HepG2 (cell line): ENCODE measurements around the gene SRPRA. TPM values are rescaled to one million over a fixed set of nuclear protein-coding genes. Genes with fewer than 3 reads are reported as not detected.

Experiments used
- ATAC-seq: fragments of 200-7000 bp; cut with Tn5 transposase; 3 replicates; pipeline ENCODE4 v1.9.1; 2020; ENCODE audit warnings: mild to moderate bottlenecking, moderate library complexity
- BruUV-seq: library from RNA; stranded (reverse); fragments of 400-500 nt; replicated peaks from 2 replicates; lab custom pipeline; 2021; lab: Mats Ljungman, UMichigan
- CTCF ChIA-PET: fragments of 300-600 bp; formaldehyde crosslinking; extraction: SDS; loops from one replicate; lab custom pipeline; 2021; ENCODE audit warnings: low total read pairs, inconsistent platforms, low intra/inter-chr PET ratio; lab: Yijun Ruan, JAX
- POLR2A ChIA-PET: fragments of 350-600 bp; sonication (Branson Sonifier 250); formaldehyde crosslinking; loops from one replicate; lab custom pipeline; 2020; ENCODE audit warnings: antibody characterized with exemption, inconsistent platforms; lab: Yijun Ruan, JAX
- DNase-seq: peaks from one replicate; pipeline ENCODE4 v3.0.0-alpha.2; 2015; ENCODE audit warnings: low spot score
- FAIRE-seq: peaks from 3 replicates; lab custom pipeline; 2011; peaks lifted over from hg19 to GRCh38; lab: Jason Lieb, UNC
- H2AFZ ChIP-seq: one replicate; pipeline ENCODE4 v1.6.1; 2011; ENCODE audit warnings: low read length, inconsistent platforms
- H3K27ac ChIP-seq: fragments of 300-600 bp; 3 replicates; pipeline ENCODE4 v1.8.0; 2011; ENCODE audit warnings: mixed run types, mild to moderate bottlenecking, mixed read lengths, low read length, inconsistent platforms; ENCODE audit not compliant: insufficient read depth; ENCODE audit errors: extremely low read length
- H3K27me3 ChIP-seq, 2 experiments: fragments of 200-600 bp in 1 of 2; 2 replicates in 1 of 2; 3 replicates in 1 of 2; pipeline versions ENCODE4 v1.6.0 to v1.8.0; 2011; ENCODE audit warnings: low read length in 2 of 2, mild to moderate bottlenecking in 2 of 2, moderate library complexity in 2 of 2, inconsistent platforms in 1 of 2; ENCODE audit not compliant: insufficient read depth in 2 of 2, control insufficient read depth in 1 of 2
- H3K36me3 ChIP-seq, 2 experiments: fragments of 200-600 bp in 1 of 2; replicated peaks in 1 of 2; 2 replicates in 1 of 2; 3 replicates in 1 of 2; pipeline versions ENCODE4 v1.5.1 to v1.8.0; 2011; ENCODE audit warnings: low read length in 2 of 2, inconsistent platforms in 1 of 2; ENCODE audit not compliant: insufficient read depth in 2 of 2, control insufficient read depth in 1 of 2
- H3K4me1 ChIP-seq: 2 replicates; pipeline ENCODE4 v1.5.1; 2012; ENCODE audit warnings: low read length, inconsistent platforms; ENCODE audit not compliant: insufficient read depth
- H3K4me2 ChIP-seq: 2 replicates; pipeline ENCODE4 v1.6.0; 2011; ENCODE audit warnings: low read depth, low read length, inconsistent platforms
- H3K4me3 ChIP-seq, 3 experiments: fragments of 200-600 bp in 1 of 3; sonication (generic), shearing (Covaris generic) in 1 of 3; replicated peaks in 1 of 3; 2 replicates each; pipeline ENCODE4 v1.5.1; 2011 to 2016; ENCODE audit warnings: low read length in 3 of 3, inconsistent platforms in 2 of 3, low read depth in 2 of 3, mild to moderate bottlenecking in 2 of 3, control low read depth in 1 of 3, mixed read lengths in 1 of 3; ENCODE audit not compliant: insufficient read depth in 1 of 3
- H3K79me2 ChIP-seq: one replicate; pipeline ENCODE4 v1.6.1; 2011; ENCODE audit warnings: low read length, inconsistent platforms; ENCODE audit not compliant: insufficient read depth
- H3K9ac ChIP-seq: 2 replicates; pipeline ENCODE4 v1.6.0; 2011; ENCODE audit warnings: mild to moderate bottlenecking, low read depth, low read length, inconsistent platforms; ENCODE audit not compliant: insufficient read depth
- H3K9me3 ChIP-seq: 2 replicates; pipeline ENCODE4 v1.5.1; 2012; ENCODE audit warnings: mild to moderate bottlenecking, low read length
- H4K20me1 ChIP-seq: 2 replicates; pipeline ENCODE4 v1.6.0; 2011; ENCODE audit warnings: inconsistent platforms, mild to moderate bottlenecking, low read length, moderate library complexity; ENCODE audit not compliant: insufficient read depth
- GLI4 ChIP-seq: sonication (generic); formaldehyde crosslinking; IDR thresholded peaks from 2 replicates; pipeline ENCODE4 v1.5.1; 2020; ENCODE audit warnings: missing genetic modification reagents, mild to moderate bottlenecking, moderate library complexity, borderline replicate concordance
- GPBP1L1 ChIP-seq: sonication (generic); formaldehyde crosslinking; IDR thresholded peaks from 2 replicates; pipeline ENCODE4 v1.5.0; 2020; ENCODE audit warnings: mild to moderate bottlenecking, missing genetic modification reagents
- HHEX ChIP-seq: IDR thresholded peaks from 2 replicates; pipeline ENCODE4 v1.6.1; 2016; ENCODE audit warnings: control low read depth
- KAT7 ChIP-seq: IDR thresholded peaks from 2 replicates; pipeline ENCODE4 v1.6.1; 2018; ENCODE audit warnings: borderline replicate concordance, missing compliant biosample characterization
- NR2C2 ChIP-seq: sonication (generic); formaldehyde crosslinking; IDR thresholded peaks from 2 replicates; pipeline ENCODE4 v1.4.0; 2020; ENCODE audit warnings: missing genetic modification reagents, mild to moderate bottlenecking, moderate library complexity, borderline replicate concordance
- PHF21A ChIP-seq: sonication (generic); formaldehyde crosslinking; IDR thresholded peaks from 2 replicates; pipeline ENCODE4 v1.5.0; 2020; ENCODE audit warnings: mild to moderate bottlenecking, missing genetic modification reagents
- PITX1 ChIP-seq: sonication (generic); formaldehyde crosslinking; IDR thresholded peaks from 2 replicates; pipeline ENCODE4 v1.5.1; 2020; ENCODE audit warnings: mild to moderate bottlenecking, missing genetic modification reagents
- POLR2A ChIP-seq, 2 experiments: IDR thresholded peaks; 2 replicates each; pipeline ENCODE4 v1.6.1; 2011; ENCODE audit warnings: low read depth in 2 of 2, low read length in 2 of 2, mild to moderate bottlenecking in 1 of 2, moderate library complexity in 1 of 2; ENCODE audit not compliant: insufficient read depth in 1 of 2
- ZNF280B ChIP-seq: sonication (generic); formaldehyde crosslinking; IDR thresholded peaks from 2 replicates; pipeline ENCODE4 v1.5.0; 2020; ENCODE audit warnings: missing genetic modification reagents, mild to moderate bottlenecking, borderline replicate concordance
- ZNF777 ChIP-seq: sonication (generic); formaldehyde crosslinking; IDR thresholded peaks from 2 replicates; pipeline ENCODE4 v1.4.0; 2020; ENCODE audit warnings: missing genetic modification reagents
- WGBS: methylation state at CpG from one replicate; pipeline ENCODE4 v1.1.6; 2017; ENCODE audit warnings: low lambda C conversion rate; 5-methylcytosine and 5-hydroxymethylcytosine counted together
- in situ Hi-C: cut with HindIII; loops from 2 replicates; pipeline ENCODE4 v1.10.0; 2017; ENCODE audit warnings: low pct_unique_long_range_greater_than_20kb; ENCODE audit not compliant: extremely low pct_ligation_motif_present
- intact Hi-C: fragments of 100-400 bp; cut with micrococcal nuclease; formaldehyde crosslinking; loops from one replicate; pipeline ENCODE4 v1.10.0; 2022; ENCODE audit not compliant: unreplicated experiment
- polyA plus RNA-seq, 8 experiments: library from polyadenylated mRNA; depleted of rRNA in 3 of 8; stranded (reverse) in 7 of 8; unstranded in 1 of 8; fragments of >200 nt; fragmentation: Illumina TruSeq in 4 of 8; extraction: Trizol in 4 of 8; gene quantifications; 2 replicates each; pipeline versions ENCODE4 v1.2.1 to v1.2.3, GENCODE V29; 2011 to 2016; ENCODE audit warnings: low read depth in 4 of 8, missing spikeins in 1 of 8, mixed read lengths in 1 of 8; ENCODE audit not compliant: insufficient read depth in 1 of 8
- total RNA-seq, 5 experiments: library from RNA; depleted of rRNA; stranded (reverse); fragments of >200 nt; fragmentation: Illumina TruSeq; extraction: Trizol; gene quantifications; 2 replicates each; pipeline ENCODE4 v1.2.3, GENCODE V29; 2016; ENCODE audit warnings: low read depth in 1 of 5
- TF ChIP-seq, protein P1 (sequence below): sonication (generic); formaldehyde crosslinking; conservative IDR thresholded peaks from 2 replicates; pipeline ENCODE4 v1.4.0; 2020; ENCODE audit warnings: missing genetic modification reagents

SRPRA gene
- total and polyA plus RNA-seq, 2 of the 13 experiments (the other 11 are each of a cell fraction or from before 2014, with no cell fraction given) = 27.7 to 64.6 TPM

DNA sequence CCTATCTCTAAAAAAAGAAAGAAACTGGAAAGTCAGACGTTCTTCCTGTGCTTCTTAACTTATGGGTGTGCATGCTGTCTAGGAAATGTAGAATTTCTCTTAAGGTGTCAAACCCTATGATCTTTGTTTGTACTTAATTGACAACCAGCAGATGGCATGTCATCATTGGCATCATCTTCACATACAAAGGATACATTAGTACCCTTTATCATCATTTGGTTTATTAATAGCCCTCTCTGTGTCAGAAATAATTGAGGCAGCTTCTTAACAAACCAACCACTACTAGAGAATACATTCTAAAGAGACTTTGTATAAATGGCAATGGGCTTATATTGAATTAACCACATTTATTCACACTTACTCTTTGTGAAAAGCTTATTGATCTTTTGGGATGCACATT, 13.9 kb downstream of the SRPRA start (continued):
- no peak for TF ChIP-seq KAT7 (CRISPR knock-in tag)
- TF ChIP-seq, all 625 proteins: peak for 0

- Histone ChIP-seq H3K4me1 (no peaks in the 10 kb centered on the region), H3K79me2 (no peaks in the 10 kb centered on the region), H3K36me3 (peaks cover 3 to 30% of the 10 kb centered on the region in 2 experiments; a peak in 4 of 5 replicates), H3K4me2 (no peak overlapping the region), H3K9ac (no peak overlapping the region), H3K9me3 (no peaks in the 10 kb centered on the region), H3K27ac (no peak overlapping the region), H4K20me1 (no peaks in the 10 kb centered on the region), H3K4me3 (no peak overlapping the region), H3K27me3 (no peaks in the 10 kb centered on the region), H2AFZ (no peak overlapping the region)
- intact Hi-C loops = no loop called here
- in situ Hi-C loops = no loop called here
- ChIA-PET CTCF (no interaction called here), POLR2A (no interaction called here)
- TF ChIP-seq NR2C2 (CRISPR knock-in tag) (no peak), GLI4 (CRISPR knock-in tag) (no peak), POLR2A (IDR thresholded peaks at IDR 0.05; ENCODE audit: insufficient read depth in 1 of 2, low read depth in 2 of 2, low read length in 2 of 2) (no peak), HHEX (CRISPR knock-in tag) (no peak), PITX1 (CRISPR knock-in tag) (no peak), ZNF280B (CRISPR knock-in tag) (no peak), ZNF777 (no peak), GPBP1L1 (CRISPR knock-in tag) (no peak), PHF21A (CRISPR knock-in tag) (no peak)
- TF ChIP-seq, protein P1, sequence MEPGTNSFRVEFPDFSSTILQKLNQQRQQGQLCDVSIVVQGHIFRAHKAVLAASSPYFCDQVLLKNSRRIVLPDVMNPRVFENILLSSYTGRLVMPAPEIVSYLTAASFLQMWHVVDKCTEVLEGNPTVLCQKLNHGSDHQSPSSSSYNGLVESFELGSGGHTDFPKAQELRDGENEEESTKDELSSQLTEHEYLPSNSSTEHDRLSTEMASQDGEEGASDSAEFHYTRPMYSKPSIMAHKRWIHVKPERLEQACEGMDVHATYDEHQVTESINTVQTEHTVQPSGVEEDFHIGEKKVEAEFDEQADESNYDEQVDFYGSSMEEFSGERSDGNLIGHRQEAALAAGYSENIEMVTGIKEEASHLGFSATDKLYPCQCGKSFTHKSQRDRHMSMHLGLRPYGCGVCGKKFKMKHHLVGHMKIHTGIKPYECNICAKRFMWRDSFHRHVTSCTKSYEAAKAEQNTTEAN = no peak
- FAIRE-seq = no peak
- BruUV-seq = no TSS peak
- no peak for ATAC-seq
- DNase-seq = no peak
- 91% methylated on average over 4 of the region's 4 CpGs for WGBS
Measured at GRCh38 chr11:126253265-126253664, 15.4 kb downstream of the SRPRA start.
